Stimulated activated naive B cell treated with anti-CD40 and anti-IgM and Interleukin-4, amounts not matched to agents 10 μg/mL and 1 μg/mL and 100 μg/mL, for 72 hours (primary cell): ENCODE results near the gene DHCR24.
"Not testable (repeated sequence)": the region's sequence is repeated elsewhere in the genome, so short reads cannot be mapped to it uniquely, and the experiment has no call there.

ENCODE experiments used
- ATAC-seq, 2 donors: fragments of 150-1000 bp; cut with Tn5 transposase; replicated peaks; 2 replicates each; pipeline ENCODE4 v1.10.0; 2021; ENCODE audit warnings: moderate library complexity in 1 of 2
- DNase-seq: peaks from one replicate; pipeline ENCODE4 v3.0.0; 2021
- H3K27ac Mint-ChIP-seq: one replicate; pipeline ENCODE4 v1.8.0; 2022; ENCODE audit warnings: mild to moderate bottlenecking, mixed read lengths
- H3K27me3 Mint-ChIP-seq, 2 donors: one replicate each; pipeline ENCODE4 v1.8.0; 2022; ENCODE audit warnings: mixed read lengths in 2 of 2
- H3K36me3 Mint-ChIP-seq, 2 donors: one replicate each; pipeline ENCODE4 v1.8.0; 2022; ENCODE audit warnings: mixed read lengths in 2 of 2, mild to moderate bottlenecking in 1 of 2
- H3K4me1 Mint-ChIP-seq, 2 donors: one replicate each; pipeline ENCODE4 v1.8.0; 2022; ENCODE audit warnings: mixed read lengths in 2 of 2, mild to moderate bottlenecking in 1 of 2
- H3K4me3 Mint-ChIP-seq, 2 donors: one replicate each; pipeline ENCODE4 v1.8.0; 2022; ENCODE audit warnings: mild to moderate bottlenecking in 2 of 2, mixed read lengths in 2 of 2, moderate library complexity in 1 of 2
- H3K9me3 Mint-ChIP-seq, 2 donors: one replicate each; pipeline ENCODE4 v1.8.0; 2022; ENCODE audit warnings: mixed read lengths in 2 of 2, mild to moderate bottlenecking in 1 of 2

DHCR24 gene

GRCh38 chr1:54886724-54887664 is at the start of gene DHCR24:
TSS of gene DHCR24 (minus strand) at chr1:54887195. CDS start at chr1:54887119, 76 bp downstream.
- Mint-ChIP-seq H3K9me3 (no peaks in the 10 kb centered on the region), H3K27ac (peak within 1 kb of the TSS; percentile 95), H3K36me3 (peaks cover 30 to 43% of the 10 kb centered on the region in 2 donors), H3K4me3 (peak within 1 kb of the TSS; percentile 95 to 98), H3K4me1 (peaks cover 29 to 33% of the 10 kb centered on the region in 2 donors), H3K27me3 (peaks cover 14 to 52% of the 10 kb centered on the region in 2 donors)
- ATAC-seq (peak; percentile 94 to 95), DNase-seq (peak; percentile 74)

GRCh38 chr1:54936791-54937190 is 49.8 kb upstream of the DHCR24 start:
- Mint-ChIP-seq H3K27ac (no peak overlapping the region), H3K4me1 (no peaks in the 10 kb centered on the region), H3K9me3 (peaks cover 3 to 5% of the 10 kb centered on the region in 2 donors), H3K27me3 (peaks cover 28 to 49% of the 10 kb centered on the region in 2 donors), H3K4me3 (no peak overlapping the region), H3K36me3 (peaks cover 0 to 4% of the 10 kb centered on the region in 2 donors)
- ATAC-seq (no peak), DNase-seq (no peak)

GRCh38 chr1:54934869-54935268 is 47.9 kb upstream of the DHCR24 start:
- DNase-seq (no peak), ATAC-seq (no peak)
- no peak overlapping the region for H3K27ac Mint-ChIP-seq
- H3K36me3 Mint-ChIP-seq: peaks cover 0 to 4% of the 10 kb centered on the region in 2 donors
- peaks cover 5 to 8% of the 10 kb centered on the region in 2 donors for H3K9me3 Mint-ChIP-seq
- H3K27me3 Mint-ChIP-seq: peaks cover 21 to 43% of the 10 kb centered on the region in 2 donors
- no peaks in the 10 kb centered on the region for H3K4me1 Mint-ChIP-seq
- H3K4me3 Mint-ChIP-seq: no peak overlapping the region

GRCh38 chr1:54934081-54934480 is 47.1 kb upstream of the DHCR24 start:
- not testable (repeated sequence) for H3K4me1 Mint-ChIP-seq, H3K4me3 Mint-ChIP-seq, H3K36me3 Mint-ChIP-seq, H3K9me3 Mint-ChIP-seq, ATAC-seq, DNase-seq, H3K27ac Mint-ChIP-seq
- peaks cover 19 to 38% of the 10 kb centered on the region in 2 donors for H3K27me3 Mint-ChIP-seq

- H3K9me3 Mint-ChIP-seq: peaks cover 5 to 8% of the 10 kb centered on the region in 2 donors
- no peak for DNase-seq
- H3K27me3 Mint-ChIP-seq: peaks cover 6 to 36% of the 10 kb centered on the region in 2 donors
- no peaks in the 10 kb centered on the region for H3K4me1 Mint-ChIP-seq
- no peak overlapping the region for H3K27ac Mint-ChIP-seq
- ATAC-seq: no peak
- H3K4me3 Mint-ChIP-seq: no peak overlapping the region
- H3K36me3 Mint-ChIP-seq: peaks cover 0 to 4% of the 10 kb centered on the region in 2 donors
Observed at GRCh38 chr1:54931275-54931840, 44.4 kb upstream of the DHCR24 start.

GRCh38 chr1:54929700-54930099 is 42.7 kb upstream of the DHCR24 start:
- Mint-ChIP-seq H3K27me3 (peaks cover 9 to 34% of the 10 kb centered on the region in 2 donors), H3K9me3 (peaks cover 7 to 8% of the 10 kb centered on the region in 2 donors), H3K27ac (no peak overlapping the region), H3K4me3 (no peak overlapping the region), H3K36me3 (peaks cover 0 to 4% of the 10 kb centered on the region in 2 donors), H3K4me1 (no peaks in the 10 kb centered on the region)
- ATAC-seq (no peak), DNase-seq (no peak)

GRCh38 chr1:54928327-54928726 is 41.3 kb upstream of the DHCR24 start:
- Mint-ChIP-seq H3K27ac (no peak overlapping the region), H3K4me3 (no peak overlapping the region), H3K9me3 (peaks cover 3 to 7% of the 10 kb centered on the region in 2 donors), H3K27me3 (peaks cover 4 to 32% of the 10 kb centered on the region in 2 donors), H3K4me1 (no peaks in the 10 kb centered on the region), H3K36me3 (no peaks in the 10 kb centered on the region)
- DNase-seq (no peak), ATAC-seq (no peak)

- no peak overlapping the region for H3K27ac Mint-ChIP-seq
- DNase-seq: no peak
- ATAC-seq: no peak
- H3K4me1 Mint-ChIP-seq: no peaks in the 10 kb centered on the region
- H3K4me3 Mint-ChIP-seq: no peak overlapping the region
- no peaks in the 10 kb centered on the region for H3K36me3 Mint-ChIP-seq
- peaks cover 3 to 7% of the 10 kb centered on the region in 2 donors for H3K9me3 Mint-ChIP-seq
- peaks cover 4 to 39% of the 10 kb centered on the region in 2 donors for H3K27me3 Mint-ChIP-seq
Observed at GRCh38 chr1:54927472-54928240, 40.7 kb upstream of the DHCR24 start.

- Mint-ChIP-seq H3K27me3 (peaks cover 7 to 35% of the 10 kb centered on the region in 2 donors), H3K4me1 (no peaks in the 10 kb centered on the region), H3K36me3 (no peaks in the 10 kb centered on the region), H3K4me3 (no peak overlapping the region), H3K27ac (no peak overlapping the region), H3K9me3 (peaks cover 3 to 7% of the 10 kb centered on the region in 2 donors)
- DNase-seq (no peak), ATAC-seq (no peak)
Observed at GRCh38 chr1:54926970-54927369, 40.0 kb upstream of the DHCR24 start.

- H3K36me3 Mint-ChIP-seq: no peaks in the 10 kb centered on the region
- peaks cover 0 to 5% of the 10 kb centered on the region in 2 donors for H3K9me3 Mint-ChIP-seq
- H3K27me3 Mint-ChIP-seq: peaks cover 19 to 40% of the 10 kb centered on the region in 2 donors
- DNase-seq (no peak), ATAC-seq (no peak)
- no peaks in the 10 kb centered on the region for H3K4me1 Mint-ChIP-seq
- no peak overlapping the region for H3K4me3 Mint-ChIP-seq
- no peak overlapping the region for H3K27ac Mint-ChIP-seq
Observed at GRCh38 chr1:54922921-54923421, 36.0 kb upstream of the DHCR24 start.

- H3K27ac Mint-ChIP-seq: no peak overlapping the region
- H3K4me1 Mint-ChIP-seq: no peaks in the 10 kb centered on the region
- no peaks in the 10 kb centered on the region for H3K36me3 Mint-ChIP-seq
- H3K4me3 Mint-ChIP-seq: no peak overlapping the region
- peaks cover 20 to 35% of the 10 kb centered on the region in 2 donors for H3K27me3 Mint-ChIP-seq
- ATAC-seq (no peak), DNase-seq (no peak)
- peaks cover 0 to 5% of the 10 kb centered on the region in 2 donors for H3K9me3 Mint-ChIP-seq
Observed at GRCh38 chr1:54922040-54922761, 35.2 kb upstream of the DHCR24 start.

- no peak for ATAC-seq
- H3K4me3 Mint-ChIP-seq: no peak overlapping the region
- H3K27me3 Mint-ChIP-seq: peaks cover 16 to 18% of the 10 kb centered on the region in 2 donors
Observed at GRCh38 chr1:54919367-54920359, 32.7 kb upstream of the DHCR24 start.

More at GRCh38 chr1:54919367-54920359, 32.7 kb upstream of the DHCR24 start:
- DNase-seq: no peak
- peak overlapping the region; percentile 20 for H3K27ac Mint-ChIP-seq
- no peaks in the 10 kb centered on the region for H3K4me1 Mint-ChIP-seq
- H3K36me3 Mint-ChIP-seq: no peaks in the 10 kb centered on the region
- peaks cover 0 to 4% of the 10 kb centered on the region in 2 donors for H3K9me3 Mint-ChIP-seq
